Measurements from ENCODE around the gene TPM1. TPM values are rescaled to one million over a fixed set of nuclear protein-coding genes. Genes with fewer than 3 reads are reported as not detected.
"Not testable (repeated sequence)": the region's sequence is repeated elsewhere in the genome, so short reads cannot be mapped to it uniquely, and the experiment has no call there.

TPM1 gene
- polyA plus RNA-seq, 3 donors, result 468 to 511 (median 474) TPM

DNA sequence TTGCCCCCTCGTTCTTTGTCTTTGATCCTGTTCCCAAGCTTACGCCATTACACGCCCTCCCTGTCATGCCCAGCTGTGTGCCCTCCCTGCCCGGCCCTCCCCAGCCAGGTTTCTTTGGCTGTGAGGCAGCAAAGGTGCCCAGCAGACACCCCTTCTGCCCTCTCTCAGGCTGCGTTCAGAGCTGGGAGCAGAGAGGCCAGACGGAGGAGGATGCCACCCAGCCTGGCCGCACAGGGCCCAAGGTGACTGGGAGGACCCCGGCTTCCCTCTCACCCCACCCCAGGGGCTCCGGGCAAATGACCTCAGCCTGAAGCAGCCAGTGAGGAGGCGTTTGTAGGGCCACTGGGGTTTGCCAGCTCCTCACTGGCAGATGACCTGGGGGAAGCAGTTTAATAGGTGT lies 48.3 kb downstream of the TPM1 start:
- DNase-seq (ENCODE audit: low read depth in 3 of 3, low spot score in 2 of 3), result no peak

DNA sequence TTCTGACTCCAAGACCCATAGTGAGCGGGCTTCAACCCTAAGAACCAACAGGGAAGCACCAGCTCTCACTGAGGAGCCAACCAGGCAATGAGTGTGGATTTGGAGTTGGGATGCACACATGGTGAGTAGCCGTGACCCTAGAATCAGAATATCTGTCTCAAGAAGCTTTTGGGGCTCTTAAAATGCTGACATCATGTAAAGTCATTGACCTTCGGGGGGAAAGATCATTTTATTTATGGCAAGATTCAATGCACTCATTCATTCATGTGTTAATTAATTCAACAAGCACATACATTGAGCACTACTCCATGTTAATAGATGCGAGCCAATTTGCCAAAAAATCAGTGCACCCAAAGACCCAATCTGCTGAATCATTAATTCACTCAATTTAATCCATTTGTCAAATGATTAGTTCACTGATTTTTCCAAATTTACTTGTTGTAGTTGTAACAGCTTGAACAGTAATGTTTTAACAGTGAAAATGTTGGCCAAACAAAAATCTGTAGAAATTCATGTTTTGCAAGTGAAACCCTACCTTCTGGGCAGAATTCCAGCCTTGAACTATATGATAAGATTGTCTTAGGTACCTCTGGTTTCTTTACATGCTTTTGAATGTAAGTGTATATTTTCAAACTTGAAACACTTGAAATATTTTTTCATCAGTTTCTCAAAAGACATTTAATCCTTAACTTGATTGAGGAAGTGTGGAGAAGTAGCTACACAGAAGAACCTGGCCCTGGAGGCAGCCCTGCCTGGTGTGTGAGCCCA lies 49.3 kb downstream of the TPM1 start:
- DNase-seq (ENCODE audit: low read depth in 3 of 3, low spot score in 2 of 3), result no peak

DNA sequence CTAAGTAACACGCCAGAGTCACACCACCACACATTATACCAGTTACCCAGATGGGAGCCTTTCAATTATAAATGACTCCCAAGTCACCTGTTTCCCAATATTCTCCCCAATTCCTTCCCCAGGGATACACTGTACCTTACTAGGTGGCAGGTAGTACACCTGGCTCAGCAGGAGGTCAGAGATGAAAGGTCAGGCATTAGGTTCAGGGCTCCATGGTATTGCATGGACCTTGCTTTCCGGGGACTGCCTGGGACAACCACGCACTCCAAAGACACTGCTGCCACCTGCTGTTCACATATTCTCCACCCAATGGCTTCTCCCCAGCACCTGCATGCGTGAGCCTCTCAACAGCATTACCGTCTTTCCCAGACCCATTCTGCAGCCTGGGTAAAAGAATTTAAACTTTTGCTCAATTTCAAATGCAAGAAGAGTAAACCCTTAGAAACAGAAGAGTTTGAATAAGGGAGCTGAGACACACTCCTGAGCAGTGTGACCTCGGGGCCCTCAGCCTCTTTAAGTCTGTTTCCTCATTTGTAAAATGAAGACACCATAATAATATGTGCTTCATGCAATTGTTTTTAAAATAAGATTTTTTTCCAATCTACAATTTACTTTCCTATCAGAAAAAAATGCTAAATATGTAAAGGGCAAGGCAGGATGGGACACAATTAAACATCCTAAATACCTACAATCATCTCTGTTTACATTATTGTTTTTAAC lies 51.1 kb downstream of the TPM1 start:
- peak in 2 of 3 donors; percentile 53 to 62 for DNase-seq (ENCODE audit: low read depth in 3 of 3, low spot score in 2 of 3)

DNA sequence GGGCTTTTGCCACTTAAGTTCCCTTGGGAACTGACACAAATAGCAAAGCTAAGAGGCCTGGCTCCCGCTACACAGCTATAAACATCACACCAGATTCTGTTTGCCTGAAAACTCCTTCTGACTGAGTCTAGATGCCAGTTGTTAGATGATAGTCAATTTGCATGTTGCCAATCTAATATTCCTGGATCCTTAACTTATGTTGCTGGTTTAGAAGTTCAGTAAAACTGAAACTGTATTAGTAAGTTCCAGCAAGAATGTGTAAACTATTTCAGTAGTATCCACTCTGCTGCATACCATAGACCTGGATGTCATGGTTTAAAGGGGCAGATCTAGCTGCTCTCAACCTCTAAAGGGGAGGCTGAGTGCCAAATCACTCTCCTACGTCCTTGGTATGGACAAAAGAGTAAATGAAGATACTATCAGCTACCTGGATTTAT lies 52.0 kb downstream of the TPM1 start:
- no peak for DNase-seq (ENCODE audit: low read depth in 3 of 3, low spot score in 2 of 3)

DNA sequence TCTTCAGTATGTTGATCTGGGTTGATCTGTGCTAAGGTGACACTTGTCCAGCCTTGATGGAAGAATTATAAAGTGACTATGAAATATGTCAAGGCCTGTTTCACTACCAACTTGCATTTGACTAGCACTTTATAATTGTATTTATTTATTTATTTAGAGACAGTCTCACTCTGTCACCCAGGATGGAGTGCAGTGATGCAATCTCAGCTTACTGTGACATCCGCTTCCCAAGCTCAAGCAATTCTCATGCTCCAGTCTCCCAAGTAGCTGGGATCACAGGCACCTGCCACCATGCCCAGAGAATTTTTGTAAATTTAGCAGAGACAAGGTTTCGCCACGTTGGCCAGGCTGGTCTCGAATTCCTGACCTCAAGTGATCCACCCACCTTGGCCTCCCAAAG lies 53.6 kb downstream of the TPM1 start:
- no peak for DNase-seq (ENCODE audit: low read depth in 3 of 3, low spot score in 2 of 3)

DNA sequence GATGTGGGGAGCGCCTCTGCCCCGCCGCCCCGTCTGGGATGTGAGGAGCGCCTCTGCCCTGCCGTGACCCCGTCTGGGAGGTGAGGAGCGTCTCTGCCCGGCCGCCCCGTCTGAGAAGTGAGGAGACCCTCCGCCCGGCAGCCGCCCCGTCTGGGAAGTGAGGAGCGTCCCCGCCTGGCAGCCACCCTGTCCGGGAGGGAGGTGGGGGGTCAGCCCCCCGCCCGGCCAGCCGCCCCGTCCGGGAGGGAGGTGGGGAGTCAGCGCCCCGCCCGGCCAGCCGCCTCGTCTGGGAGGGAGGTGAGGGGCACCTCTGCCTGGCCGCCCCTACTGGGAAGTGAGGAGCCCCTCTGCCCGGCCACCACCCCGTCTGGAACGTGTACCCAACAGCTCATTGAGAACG lies 56.4 kb downstream of the TPM1 start:
- DNase-seq (ENCODE audit: low read depth in 3 of 3, low spot score in 2 of 3), result not testable (repeated sequence)

DNA sequence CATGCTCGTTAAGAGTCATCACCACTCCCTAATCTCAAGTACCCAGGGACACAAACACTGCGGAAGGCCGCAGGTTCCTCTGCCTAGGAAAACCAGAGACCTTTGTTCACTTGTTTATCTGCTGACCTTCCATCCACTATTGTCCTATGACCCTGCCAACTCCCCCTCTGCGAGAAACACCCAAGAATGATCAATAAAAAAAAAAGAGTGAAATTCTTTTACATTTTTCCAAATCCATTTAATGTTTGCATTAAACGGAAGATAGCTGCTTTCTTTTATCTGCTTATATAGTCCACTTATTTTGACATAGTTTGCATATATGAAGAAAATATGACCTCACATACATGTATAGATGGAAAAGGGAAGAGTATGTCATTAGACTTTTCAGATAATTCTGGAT lies 57.0 kb downstream of the TPM1 start:
- not testable (repeated sequence) for DNase-seq (ENCODE audit: low read depth in 3 of 3, low spot score in 2 of 3)

DNA sequence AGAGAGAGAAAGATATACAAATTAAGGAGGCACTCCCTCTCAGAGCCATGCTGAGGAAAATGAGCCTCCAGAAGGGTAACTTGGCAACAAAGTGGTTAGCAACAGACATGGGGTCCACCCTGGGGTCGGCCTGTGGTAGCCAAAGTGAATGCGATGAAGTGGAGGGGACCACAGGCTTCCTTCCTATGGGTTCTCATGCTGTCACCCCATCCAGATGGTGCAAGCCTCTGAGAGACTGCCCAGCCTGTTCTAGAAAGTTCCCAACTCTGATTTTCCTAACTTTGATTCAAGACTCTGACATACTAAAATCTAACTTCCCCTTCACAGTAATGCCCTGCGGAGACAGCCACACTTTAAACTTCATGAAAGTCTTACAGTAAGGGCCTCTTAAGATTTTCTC lies 60.9 kb downstream of the TPM1 start:
- no peak for DNase-seq (ENCODE audit: low read depth in 3 of 3, low spot score in 2 of 3)

DNA sequence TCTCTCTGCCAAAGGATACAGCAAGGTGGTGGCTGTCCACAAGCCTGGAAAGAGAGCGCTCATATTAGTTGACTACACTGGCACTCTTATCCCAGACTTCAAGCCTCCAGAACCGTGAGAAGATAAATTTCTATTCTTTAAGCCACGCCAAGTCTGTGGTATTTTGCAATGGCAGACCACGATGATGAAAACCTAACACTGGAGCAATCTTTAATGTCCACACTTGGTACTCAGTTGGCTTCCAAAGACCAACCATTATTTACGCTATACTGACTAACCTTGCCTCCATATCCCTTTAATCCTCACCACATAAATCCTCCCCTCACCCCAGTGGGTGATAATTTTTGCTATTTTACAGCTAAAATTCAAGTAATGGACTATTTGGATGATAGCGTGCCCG lies 62.2 kb downstream of the TPM1 start:
- DNase-seq (ENCODE audit: low read depth in 3 of 3, low spot score in 2 of 3), result no peak

DNA sequence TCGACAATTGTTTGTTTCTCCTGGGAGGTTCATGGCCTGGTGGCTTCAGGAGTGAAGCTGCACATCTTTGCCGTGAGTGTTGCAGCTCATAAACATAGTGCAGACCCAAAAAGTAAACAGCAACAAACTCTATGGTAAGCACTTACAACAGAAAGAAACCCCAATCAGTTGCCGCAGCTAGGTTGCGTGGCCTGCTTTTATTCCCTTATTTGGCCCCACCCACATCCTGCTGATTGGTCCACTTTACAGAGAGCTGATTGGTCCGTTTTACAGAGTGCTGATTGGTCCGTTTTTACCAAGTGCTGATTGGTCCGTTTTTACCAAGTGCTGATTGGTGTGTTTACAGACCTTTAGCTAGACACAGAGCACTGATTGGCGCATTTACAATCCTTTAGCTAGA lies 62.8 kb downstream of the TPM1 start:
- DNase-seq (ENCODE audit: low read depth in 3 of 3, low spot score in 2 of 3), result not testable (repeated sequence)

DNA sequence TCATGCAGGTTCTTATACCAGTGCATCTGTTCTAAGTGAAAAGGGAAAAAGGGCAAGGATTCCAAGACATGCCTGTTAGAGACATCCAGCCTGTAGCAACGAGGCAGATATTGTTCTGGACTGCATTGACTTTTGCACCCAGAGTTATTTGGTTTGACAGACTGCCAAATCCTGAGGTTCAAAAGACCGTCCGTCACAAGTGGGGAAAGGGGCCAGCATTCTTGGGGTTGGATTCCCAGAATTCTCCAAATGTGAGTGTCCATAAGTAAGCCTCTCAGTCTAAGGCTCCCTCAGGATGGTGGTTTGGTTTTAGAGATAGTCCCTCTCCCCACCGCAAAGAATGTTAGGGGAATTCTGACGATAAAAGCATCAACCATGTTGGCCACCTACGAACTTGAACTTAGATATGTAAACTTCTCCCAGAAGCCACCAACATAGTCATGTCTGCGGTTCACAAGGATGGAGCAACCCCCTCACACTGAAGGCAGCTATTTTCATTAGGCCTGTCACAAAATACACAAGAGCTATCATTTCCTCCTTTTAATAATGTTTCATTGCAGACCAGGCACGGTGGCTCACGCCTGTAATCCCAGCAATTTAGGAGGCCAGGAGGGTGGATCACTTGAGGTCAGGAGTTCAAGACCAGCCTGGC lies 65.5 kb downstream of the TPM1 start:
- no peak for DNase-seq (ENCODE audit: low read depth in 3 of 3, low spot score in 2 of 3)

DNA sequence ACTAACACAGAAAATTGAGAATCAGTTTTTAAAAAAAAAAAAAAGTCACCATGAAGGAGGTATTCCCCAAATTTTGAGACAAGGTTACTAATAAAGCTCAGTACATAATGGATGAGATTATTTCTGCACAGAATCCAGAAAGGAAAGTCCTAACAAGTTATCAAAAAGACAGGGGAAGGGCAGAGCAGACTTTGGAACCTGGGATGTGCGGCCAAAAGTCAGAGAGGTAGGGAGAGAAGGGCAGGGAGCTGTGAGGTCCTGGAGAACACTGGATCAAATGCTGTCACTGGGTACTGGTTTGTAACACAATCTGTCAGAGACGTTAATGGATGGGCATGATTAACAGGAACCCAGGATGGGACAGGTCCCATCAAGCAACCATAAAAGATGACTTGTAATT lies 67.0 kb downstream of the TPM1 start:
- no peak for DNase-seq (ENCODE audit: low read depth in 3 of 3, low spot score in 2 of 3)

DNA sequence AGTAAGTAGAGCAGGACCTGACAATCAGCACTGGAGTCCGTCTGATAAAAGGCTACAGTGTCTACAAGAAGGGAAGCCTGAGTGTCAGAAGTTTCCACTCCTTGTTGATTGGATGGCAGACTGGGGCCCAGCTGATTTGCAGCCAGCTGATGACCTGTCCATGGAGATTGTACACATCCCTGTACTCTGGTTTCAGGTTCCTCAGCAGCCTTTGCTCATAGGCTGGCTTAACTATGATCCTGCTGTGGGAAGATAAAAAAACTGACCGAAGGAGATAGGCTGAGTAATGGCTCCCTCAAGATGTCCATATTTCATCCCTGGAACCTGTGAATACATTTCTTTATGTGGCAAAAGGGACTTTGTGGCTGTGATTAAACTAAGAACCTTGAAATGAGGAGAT lies 67.4 kb downstream of the TPM1 start:
- no peak for DNase-seq (ENCODE audit: low read depth in 3 of 3, low spot score in 2 of 3)

DNA sequence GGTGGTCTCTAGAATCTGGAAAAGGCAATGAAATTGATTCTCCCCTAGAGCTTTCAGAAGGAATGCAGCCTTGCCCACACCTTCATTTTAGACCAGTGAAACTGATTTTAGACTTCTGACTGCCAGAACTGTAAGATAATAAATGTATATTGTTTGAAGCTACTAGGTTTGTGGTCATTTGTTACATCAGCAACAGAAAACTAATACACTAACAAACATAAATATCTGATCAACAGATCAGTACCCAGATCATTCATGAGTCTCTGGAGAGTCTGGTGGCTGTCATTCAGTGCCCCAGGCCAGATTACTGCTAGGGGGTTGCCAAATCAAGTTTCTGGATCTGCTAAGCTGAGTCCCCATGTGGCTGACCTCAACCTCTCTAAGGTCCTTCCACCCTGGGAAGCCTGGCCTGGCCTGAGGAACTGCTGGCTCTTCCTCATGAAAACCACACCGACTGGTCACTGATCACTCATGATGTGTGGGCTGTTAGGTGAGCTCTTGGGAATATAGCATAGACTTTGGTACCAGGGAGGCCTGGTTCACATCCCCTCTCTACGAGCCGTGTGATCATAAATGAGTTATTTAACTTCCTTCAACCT lies 68.0 kb downstream of the TPM1 start:
- DNase-seq (ENCODE audit: low read depth in 3 of 3, low spot score in 2 of 3), result no peak

DNA sequence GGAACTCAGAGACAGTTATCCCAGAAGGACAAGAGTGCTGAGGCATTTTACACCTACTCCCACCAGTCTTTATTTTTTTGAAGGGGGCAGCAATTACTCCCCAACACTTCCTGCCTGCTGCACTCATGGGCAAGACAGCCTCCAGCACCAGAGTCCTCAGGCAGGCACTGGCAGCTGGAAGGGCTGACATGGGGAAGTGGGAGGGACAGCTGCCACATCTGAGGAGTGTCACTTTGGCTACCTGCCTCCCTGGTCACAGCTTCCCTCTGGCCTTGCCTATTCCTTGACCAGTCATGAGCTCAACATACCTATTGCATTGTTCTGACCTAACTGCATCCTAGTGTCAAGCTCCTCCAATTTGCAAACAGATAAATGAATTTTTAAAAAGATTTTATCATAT lies 68.9 kb downstream of the TPM1 start:
- DNase-seq (ENCODE audit: low read depth in 3 of 3, low spot score in 2 of 3), result no peak

DNA sequence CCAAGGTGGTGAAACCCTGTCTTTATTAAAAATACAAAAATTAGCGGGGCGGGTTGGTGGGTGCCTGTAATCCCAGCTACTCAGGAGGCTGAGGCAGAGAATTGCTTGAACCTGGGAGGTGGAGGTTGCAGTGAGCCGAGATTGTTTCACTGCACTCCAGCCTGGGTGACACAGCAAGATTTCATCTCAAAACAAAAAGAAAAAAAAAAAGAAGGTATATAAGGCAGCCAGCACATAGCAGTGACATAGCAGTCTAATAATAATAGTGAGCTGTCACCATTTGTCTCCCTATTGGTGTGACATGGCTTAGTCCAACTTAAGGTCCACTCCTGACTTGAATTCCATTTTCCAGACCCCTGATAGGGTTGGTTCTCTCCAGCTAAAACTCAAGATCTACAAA lies 70.3 kb downstream of the TPM1 start:
- DNase-seq (ENCODE audit: low read depth in 3 of 3, low spot score in 2 of 3), result no peak

DNA sequence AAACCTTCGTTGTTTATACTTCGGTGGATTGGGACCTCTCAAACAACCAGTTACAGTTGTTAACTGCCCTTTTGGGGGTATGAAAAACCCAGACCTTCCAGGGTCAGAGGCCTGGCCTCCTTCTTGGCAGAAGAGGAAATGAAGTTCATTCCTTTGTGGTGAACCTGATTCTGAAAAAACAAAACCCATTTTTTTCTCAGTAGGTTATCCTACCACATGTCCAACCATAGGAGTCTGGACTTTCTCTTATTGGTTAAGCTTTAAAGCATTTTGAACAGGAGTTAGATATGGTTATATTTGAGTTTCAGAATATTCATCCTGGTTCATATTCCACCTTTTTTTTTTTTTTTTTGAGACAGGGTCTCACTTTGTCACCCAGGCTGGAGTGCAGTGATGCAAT lies 71.9 kb downstream of the TPM1 start:
- DNase-seq (ENCODE audit: low read depth in 3 of 3, low spot score in 2 of 3), result no peak
